HG03521 (cell line): ENCODE data around the gene SETD6.
"Not testable (repeated sequence)": the region's sequence is repeated elsewhere in the genome, so short reads cannot be mapped to it uniquely, and the experiment has no call there.

ENCODE experiments used
- ATAC-seq: cut with Tn5 transposase; IDR thresholded peaks from one replicate; pipeline ENCODE4 v1.9.1; 2021; ENCODE audit warnings: mild to moderate bottlenecking, moderate library complexity; ENCODE audit not compliant: unreplicated experiment

The SETD6 gene, protein sequence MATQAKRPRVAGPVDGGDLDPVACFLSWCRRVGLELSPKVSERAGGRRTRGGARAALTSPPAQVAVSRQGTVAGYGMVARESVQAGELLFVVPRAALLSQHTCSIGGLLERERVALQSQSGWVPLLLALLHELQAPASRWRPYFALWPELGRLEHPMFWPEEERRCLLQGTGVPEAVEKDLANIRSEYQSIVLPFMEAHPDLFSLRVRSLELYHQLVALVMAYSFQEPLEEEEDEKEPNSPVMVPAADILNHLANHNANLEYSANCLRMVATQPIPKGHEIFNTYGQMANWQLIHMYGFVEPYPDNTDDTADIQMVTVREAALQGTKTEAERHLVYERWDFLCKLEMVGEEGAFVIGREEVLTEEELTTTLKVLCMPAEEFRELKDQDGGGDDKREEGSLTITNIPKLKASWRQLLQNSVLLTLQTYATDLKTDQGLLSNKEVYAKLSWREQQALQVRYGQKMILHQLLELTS

DNA sequence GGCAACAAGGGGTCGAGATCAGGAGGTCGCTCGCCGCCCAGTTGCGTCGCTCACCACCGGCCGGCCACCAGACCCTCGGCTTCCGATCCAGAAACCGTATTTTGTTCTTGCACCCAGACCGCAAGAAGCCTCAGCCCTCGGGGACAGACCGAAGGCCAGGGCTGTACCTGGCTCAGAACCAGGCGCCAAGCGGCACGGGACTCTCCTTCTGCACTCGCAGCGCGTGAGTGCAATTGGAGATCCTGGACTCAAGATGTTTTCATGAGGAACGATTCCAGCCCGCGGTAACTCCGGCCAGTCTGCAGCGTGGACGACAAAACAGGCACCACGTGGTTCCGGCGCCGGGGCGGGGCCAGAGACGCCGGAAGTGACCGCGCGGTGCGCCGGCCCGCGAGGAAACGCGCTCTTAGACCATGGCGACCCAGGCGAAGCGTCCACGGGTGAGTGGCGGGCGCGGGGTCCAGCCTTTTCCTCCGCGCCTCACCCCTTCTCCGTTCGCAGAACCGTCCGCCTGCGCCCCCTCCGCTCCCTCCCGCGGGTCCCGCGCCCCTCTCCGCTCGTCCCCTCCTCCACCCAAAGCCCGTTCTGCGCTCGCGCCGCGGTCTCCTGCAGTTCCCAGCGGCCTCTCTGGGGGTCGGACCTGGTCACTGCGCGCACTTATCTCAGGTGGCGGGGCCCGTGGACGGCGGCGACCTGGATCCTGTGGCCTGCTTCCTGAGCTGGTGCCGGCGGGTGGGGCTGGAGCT, at the start of gene SETD6:
TSS of gene SETD6 (plus strand) at position 393 of the 746 bp plus-strand sequence. CDS start at position 414, 21 bp downstream.
- peak; percentile 66 for ATAC-seq

DNA sequence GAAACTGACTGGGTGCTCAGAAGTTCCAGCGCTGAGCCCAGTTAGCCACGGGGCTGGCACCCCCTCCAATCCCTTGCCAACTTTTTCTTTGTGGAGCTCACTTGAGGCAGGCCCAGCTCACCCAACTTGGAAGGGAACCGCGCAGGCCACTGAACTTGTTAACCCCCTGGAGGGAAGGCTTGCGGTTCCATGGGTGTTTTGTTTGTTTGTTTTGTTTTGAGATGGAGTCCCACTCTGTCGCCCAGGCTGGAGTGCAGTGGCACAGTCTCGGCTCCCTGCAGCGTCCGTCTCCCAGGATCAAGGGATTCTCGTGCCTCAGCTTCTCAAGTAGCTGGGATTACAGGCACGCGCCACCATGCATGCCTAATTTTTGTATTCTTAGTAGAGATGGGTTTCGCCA, 49.5 kb upstream of the SETD6 start:
- no peak for ATAC-seq

DNA sequence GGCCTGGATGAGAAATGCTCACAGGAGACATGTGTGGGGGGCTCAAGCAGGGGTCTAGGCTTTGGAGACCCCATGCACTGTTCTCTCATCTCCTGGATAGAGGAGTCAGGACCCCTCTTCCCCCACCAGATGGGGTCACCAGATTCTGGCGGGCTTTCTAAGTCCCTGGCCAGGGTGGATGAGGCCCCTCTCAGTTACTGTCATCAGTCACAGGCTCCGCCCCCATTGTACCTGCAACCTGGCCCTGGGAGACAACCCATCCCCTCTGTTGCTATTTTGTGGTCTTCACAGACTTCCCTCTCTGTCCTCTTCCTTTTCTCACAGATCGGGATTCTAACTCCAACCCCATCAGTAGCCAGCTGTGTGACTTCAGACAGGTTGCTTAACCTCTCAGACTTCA, 48.9 kb upstream of the SETD6 start:
- no peak for ATAC-seq

DNA sequence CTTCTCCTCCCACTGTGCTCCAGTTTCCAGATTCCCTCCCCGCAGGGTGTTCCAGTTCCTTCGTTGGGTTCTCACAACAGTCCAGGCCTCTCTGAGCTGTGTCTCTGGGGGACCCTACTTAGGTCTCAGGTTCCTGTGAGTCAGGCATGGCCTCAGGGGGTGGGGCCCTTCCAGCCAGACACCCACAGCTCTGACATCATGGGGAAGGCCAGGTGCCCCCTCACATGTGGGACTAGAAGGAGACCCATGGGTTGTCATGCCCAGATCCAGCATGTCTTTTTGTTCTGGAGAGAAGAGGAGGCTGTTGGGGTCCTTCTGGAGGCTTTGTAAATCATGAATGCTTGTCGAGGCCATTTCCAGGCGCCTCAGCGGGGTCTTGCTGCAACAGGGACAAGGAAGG, 47.4 kb upstream of the SETD6 start:
- ATAC-seq = no peak

DNA sequence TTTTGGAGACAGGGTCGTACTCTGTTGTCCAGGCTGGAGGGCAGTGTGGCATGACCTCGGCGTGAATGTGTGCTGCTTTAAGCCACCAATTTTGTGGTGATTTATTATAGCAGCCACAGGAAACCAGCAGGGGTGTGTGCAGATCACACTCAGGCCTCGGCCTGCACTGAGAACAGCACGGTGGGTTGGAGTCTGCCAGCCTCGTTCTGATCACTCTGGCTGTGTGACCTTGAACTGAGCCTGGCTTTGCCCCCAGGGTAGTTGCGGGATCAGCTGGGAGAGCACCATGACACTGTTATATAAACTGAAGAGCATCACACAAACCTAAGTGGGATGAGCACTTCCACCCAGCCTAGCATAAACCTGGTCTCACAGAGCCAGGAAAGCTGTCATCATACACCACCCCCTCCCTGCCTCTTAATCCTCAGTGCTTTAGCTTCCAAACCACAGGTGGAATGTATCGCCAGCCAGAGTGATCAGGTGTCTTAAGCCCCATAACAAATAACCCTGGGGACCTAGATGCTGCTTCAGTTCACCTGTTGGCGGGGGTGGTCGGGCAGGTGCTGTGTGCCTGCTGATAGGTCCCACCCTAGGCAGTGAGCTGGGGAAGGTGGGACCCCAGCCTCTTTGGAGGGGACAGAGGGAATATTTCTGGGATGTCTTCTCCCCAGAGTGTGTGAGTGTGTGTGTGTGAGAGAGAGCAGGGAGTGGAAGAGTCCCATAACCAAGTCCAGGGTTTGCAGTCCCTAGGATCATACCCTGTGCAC, 43.9 kb upstream of the SETD6 start:
- ATAC-seq = no peak

DNA sequence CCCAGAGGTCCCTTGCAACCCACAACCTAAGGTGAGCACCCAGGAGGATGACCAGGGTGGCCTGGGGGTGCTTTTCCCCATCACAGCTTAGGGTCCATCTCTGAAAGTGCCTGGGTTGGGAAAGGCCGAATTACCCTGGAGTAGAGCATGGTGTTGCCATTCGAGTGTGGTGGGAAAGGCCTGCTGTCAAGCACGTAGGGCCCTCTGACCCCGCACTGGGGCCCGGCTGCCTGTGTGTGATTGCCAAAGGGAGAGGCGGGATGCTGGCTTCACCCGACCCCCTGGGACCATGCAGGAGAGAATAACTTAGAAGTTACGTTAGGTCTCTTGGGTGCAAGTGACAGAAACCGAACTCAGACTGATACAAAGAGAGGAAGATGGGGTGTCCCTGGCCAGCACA, 43.1 kb upstream of the SETD6 start:
- no peak for ATAC-seq

DNA sequence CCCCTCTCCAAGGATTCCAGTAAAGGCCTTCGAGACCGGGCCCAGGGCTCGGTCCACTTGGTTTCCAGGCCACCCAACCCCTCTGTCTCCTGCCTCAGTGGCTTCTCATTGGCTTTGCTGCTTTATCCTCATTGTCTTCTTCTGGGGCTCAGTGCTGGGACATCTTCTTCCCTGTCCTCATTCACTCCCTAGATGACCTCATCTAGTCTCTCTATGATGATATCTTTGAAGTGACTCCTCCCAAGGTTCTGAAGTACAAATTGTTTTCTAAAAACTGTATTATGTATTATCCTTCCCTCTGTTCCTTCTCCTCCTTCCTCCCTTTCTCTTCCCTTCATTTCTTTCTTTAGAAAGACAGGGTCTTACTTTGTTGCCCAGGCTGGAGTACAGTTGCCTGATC, 42.5 kb upstream of the SETD6 start:
- ATAC-seq = no peak

DNA sequence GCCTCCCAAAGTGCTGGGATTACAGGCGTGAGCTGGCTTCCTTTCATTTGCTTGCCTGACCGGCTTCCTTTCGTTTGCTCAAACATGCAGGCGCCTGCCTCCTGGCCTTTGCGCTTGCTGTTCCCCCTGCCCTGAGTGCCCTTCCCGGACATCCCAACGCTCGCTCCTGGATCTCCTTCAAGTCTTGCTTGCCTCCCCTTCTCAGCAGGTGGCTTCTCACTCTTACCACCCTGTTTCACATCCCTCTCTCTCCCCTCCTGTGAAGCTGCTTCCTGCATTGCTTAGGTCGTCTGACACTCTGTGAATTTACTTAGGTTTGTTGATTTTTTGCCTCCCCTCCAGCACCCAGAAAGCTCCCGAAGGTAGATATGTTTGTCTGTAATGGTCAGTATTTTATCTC, 41.0 kb upstream of the SETD6 start:
- ATAC-seq = no peak

DNA sequence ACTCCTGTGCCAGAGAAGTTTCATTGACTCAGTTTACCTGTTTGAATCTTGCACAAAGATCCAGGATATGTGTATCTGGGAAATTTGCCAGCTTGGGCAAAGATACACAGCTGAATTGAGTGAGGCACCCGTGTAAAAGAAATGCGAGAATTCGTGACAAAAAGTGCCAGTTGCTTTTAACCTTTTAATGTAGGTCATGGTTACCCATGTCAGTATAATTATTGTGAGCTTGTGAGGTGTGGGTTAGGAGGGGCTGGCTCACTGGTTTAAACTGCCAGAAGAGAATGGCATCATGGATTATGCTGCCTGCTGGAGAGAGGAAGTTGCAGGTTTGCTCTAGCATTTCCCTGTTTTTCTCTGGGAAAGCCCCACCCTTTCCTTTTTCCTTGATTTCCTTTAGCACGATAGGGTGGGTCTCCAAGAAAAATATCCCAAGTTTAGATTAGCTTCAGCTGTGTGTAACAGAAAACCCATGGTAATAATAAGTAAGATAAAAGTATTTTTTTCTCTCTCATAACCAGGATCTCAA, 40.2 kb upstream of the SETD6 start:
- ATAC-seq = no peak

DNA sequence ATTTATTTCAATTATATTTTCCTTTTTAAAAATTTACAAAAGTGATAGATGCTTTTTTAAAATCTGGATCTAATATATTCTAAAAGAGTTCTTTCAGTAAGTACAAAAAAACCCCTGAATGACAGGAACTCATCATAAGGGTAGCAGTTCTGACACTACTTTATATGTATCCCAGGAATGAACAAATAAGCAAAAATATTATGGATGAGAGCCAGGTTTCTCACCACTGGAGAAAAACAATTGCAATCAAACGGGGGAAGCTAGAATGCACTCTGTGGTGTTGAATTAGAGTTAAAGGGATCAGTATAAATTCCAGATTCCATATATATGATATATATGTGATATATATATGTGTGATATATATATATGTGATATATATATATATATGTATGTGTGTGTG, 38.5 kb upstream of the SETD6 start:
- ATAC-seq = no peak

DNA sequence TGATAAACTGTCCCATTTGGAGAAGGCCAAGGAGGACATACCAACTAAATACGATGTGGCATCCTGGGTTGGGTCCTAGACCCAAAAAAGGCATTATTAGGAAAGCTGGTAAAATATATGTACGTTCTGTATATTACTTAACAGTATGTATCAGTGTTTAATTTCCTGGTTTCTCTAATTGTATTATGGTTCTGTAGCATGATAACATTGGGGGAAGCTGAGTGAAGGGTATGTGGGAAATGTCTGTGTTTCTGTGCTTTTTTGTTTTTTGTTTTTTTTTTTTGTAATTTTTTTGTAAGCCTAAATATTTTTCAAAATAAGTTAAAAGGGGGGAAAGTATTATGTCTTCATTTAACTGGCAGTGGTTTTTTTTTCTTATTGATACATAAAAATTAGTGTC, 36.9 kb upstream of the SETD6 start:
- no peak for ATAC-seq

DNA sequence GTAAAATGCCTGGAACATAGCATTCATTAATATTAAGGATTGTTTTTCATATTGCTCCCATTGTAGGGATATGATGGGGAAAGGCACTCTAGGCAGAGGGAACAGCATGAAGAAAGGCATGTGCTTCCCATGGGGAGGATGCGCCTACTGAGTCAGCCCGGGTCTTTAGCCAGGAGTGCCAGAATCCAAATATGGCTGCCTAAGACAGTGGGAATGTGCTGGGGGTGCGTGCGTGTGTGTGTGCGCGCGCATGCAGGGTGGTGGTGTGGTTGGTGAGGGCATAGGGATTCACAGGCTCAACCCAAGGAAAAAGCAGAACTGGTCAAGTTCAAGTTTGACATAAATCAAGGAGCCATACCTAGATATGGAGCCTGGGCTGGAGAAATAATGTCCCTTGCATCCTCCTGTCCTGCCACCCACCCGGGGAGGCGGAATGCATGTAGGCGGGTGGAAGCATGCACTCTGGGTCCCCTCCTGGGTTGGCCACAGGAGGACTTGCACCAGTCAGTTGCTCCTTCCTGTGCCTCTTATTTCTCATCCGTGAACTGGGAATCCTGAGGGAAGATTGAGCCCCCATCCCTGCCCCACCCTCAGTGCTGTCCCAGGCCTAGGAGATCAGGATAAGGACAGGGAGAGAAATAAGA, 34.0 kb upstream of the SETD6 start:
- ATAC-seq = no peak

DNA sequence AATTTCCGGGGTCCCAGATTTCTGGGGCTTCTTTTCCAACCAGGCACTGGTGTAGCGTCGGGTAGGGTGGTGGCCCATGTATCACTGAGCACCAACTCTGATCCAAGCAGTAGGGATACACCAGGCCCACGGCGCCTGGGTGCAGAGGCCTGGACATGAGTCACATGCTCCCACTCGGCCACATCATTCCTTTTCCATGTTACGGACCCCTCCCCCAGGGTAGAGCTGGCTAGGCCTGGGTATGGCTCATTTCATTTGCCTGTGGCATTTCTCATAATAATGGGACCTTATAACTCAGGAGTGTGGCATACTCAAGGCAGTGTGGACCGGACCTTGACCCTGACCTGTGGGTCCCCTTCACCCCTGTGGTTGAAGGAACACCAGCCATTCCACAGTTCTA, 33.4 kb upstream of the SETD6 start:
- ATAC-seq = no peak

DNA sequence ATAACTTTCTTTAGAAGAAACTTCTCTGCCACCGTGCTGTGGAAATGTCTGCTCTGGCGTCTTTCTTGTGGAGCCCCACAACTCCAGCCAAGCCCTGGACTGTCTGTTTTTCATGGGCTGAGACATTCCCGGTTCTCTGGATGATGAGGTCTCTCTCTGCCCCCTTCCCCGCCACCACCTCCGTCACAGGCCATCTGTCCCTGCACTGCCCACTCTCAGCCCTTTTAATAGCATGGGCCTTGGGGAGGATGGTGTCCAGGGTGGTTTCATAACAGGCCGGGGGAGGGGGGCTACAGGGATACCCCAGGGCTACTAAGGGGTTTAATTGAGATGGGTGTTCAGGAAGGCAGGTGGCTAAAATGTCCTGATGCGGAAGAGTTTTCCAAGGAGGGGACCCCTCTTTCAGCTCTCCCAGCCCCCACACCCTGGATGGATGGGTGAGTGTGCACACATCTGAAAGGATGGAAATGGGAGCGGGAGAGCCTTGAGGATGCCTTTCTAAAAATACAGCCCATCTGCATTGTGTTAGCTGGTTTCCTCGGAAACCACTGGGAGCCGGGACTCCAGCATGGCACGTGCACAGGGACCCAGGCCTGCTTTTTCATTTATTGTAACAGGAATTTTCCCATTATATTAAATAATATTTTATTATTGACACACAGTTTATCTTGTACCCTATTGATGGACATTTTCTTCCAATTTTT, 30.0 kb upstream of the SETD6 start:
- ATAC-seq = no peak

DNA sequence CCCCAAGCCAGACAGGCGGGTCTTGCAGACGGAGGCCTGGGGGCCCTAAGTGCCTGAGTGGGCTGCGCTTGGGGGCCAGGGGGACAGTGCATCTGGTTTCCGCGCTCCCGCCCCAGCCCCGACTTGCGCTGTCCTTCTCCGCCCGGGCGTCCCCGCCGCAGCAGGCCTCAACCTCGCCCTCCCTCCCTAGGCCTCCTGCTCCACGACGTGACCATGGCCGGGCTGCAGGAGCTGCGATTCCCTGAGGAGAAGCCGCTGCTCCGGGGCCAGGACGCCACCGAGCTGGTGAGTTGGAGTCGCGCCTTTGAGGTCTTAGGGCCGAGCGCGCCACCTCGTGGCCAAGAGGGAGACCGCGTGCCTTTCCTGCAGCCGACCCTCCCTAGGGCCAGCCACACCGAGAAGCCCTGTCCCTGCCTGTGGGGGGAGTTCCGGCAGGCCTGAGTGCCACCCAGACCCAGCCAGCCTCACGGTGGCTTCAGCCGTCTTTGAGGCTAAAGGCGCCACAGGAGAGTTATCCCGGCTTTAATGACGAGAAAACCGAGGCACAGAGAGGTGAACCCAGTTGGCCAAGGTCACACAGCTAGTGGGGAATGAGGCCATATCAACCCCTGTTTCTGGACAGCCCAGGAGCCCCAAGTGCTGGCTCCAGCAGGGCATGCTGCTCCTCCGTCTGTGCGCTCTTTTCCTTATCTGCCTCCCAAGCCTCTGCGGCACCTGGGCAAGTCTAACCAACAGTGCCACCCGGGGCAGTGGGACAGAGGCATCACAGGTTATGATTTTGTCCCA, 27.6 kb upstream of the SETD6 start:
- ATAC-seq = no peak

DNA sequence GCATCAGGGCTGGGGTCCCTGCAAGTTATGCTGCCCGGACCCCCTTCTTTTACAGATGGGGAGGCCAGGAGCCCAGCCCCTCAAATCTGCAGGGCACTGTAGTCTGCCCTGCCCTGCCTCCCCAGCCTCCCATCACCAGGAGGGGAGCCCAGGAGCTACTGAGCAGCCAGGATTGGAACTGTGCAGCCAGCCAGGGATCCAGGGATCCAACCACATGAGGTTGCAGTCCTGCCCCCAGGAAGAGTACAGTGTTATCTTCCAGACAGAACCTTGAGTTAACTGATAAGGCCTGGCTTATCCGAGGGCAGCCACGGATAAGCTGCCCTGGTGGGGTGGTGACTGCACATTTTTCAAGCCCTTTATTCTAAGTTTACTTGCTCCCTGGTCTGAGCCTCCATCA, 26.8 kb upstream of the SETD6 start:
- no peak for ATAC-seq

DNA sequence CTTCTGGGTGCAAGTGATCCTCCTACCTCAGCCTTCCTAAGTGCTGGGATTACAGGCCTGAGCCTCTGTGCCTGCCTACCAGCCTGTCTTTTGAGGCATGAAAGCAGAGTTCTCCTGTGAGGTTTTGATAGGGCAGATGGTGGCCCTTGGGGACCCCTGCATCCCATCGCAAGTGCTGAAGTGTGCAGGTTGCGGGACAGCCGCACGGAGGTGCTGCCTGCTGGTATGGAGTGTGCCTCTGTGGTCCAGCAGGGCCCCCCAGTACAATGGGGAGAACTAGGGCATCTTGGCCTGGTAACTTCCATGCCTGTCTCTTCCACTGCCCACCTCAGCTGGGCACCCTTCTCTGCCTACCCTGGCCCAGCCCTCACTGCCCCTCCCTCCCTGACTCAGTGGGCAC, 25.3 kb upstream of the SETD6 start:
- ATAC-seq = no peak

DNA sequence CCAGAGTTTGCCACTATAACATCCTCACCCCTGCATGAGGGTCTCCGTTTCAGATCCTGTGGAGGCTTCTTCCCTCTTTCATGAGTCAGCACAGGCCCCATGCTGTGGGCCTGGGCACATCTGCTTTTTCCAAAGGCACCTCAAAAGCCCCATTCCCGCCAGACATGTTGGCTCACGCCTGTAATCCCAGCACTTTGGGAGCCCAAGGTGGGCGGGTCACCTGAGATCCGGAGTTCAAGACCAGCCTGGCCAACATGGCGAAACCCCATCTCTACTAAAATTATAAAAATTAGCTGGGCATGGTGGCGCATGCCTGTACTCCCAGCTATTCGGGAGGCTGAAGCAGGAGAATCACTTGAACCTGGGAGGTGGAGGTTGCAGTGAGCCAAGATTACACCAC, 24.8 kb upstream of the SETD6 start:
- ATAC-seq = not testable (repeated sequence)

DNA sequence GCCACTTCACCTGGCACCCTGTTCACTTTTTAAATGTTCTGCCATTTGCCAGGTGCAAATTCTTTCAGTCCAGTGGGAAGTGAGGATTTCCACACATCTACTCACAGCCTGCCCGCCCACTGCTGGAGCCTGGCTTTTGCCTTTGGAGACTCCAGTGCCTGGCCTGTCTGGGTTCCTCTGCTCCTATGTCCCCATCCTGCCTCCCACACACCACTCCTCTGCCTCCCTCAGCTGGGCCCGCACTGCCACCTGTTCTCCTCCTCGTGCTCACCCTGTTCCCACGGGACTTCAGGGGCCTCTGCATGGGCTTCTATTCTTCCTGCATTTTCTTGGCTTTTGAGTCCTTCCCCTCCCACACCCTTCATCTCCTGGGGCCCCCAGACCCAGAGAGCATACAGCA, 23.3 kb upstream of the SETD6 start:
- ATAC-seq = no peak
